GM18868 (cell line): ENCODE results near the gene ALDH1L1.

Source experiments
- ATAC-seq: cut with Tn5 transposase; IDR thresholded peaks from one replicate; pipeline ENCODE4 v1.9.1; 2021; ENCODE audit warnings: mild to moderate bottlenecking, moderate library complexity; ENCODE audit not compliant: unreplicated experiment

ALDH1L1 gene

DNA sequence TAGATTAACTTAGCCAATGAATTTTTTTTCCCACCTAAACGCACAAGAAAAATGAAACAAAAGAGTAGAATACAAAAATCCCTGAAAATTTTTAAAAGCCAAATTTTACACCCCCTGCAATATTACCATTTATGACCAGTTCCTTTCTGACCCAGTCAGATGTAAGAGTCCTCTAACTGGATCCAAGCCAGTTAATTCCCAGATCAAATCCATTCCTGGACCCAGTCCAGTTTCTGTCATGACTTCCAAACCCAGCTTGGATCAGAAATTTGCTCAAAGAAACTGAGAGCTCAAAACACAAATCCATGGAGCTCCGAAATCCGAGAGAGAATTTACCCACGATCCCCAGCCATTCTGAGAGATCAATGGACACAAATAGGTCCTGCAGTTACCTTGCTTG lies 17.0 kb upstream of the ALDH1L1 start:
- ATAC-seq, result no peak

DNA sequence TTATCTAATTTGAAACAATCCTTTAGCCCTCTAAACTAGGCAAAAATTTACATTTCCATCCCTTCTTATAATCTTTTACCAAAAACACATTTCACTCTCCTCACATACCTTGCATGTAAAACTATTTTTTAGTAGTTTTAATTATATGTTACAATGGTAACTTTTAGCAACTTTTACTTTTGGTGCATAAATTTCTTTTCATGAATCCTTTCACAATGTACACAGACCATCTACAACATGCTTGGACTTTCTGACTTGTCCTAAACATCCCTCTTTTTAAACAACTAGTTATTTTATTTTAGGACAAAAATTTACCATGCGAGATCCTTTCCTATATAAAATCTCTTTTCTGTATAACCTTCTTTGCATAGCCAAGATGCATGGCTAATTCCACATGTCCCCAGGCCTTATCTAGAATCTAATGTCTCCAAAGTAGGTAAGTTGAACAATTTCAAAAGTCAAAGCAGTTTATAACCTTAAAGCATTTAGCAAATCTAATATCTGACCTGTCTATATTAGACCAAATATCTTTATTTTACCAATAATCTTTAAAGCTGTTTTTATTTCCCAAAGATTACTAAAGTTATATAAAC lies 14.4 kb upstream of the ALDH1L1 start:
- no peak for ATAC-seq

DNA sequence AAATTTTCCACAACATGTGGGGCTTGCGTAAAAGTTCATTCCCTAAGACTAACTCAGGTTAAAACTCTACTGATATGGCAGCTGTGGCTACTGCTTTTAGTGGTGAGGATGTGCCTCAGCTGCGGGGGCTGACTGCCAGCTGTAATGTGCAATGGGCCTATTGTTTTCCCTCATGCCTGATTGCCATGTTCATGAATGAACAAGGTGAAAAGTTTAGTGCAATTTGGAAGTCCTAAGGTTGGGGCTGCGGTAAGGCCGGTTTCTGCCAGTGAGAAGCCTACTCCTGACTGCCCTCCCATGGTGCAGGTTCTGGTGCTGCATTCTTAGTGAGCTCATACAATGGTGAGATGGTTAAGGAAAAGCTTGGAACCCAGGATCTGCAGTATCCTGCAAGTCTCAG lies 10.9 kb upstream of the ALDH1L1 start:
- ATAC-seq, result no peak

DNA sequence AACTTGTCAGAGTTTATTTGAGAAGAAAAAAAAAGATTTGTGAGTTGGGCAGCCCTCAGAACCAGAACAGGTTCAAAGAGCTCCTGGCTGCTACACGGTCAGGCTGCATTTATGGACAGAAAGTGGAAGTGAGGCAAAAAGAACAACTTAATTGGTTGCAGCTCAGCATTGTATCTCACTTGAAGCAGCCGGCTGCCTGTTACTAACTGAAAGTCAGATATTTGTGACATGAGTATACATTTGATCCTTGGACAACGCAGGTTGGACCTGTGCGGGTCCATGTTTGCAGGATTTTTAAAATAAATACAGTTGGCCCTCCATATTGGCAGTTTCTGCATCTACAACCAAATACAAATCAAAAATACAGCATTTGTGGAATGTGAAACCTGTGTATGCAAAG lies 7.5 kb upstream of the ALDH1L1 start:
- ATAC-seq, result no peak

DNA sequence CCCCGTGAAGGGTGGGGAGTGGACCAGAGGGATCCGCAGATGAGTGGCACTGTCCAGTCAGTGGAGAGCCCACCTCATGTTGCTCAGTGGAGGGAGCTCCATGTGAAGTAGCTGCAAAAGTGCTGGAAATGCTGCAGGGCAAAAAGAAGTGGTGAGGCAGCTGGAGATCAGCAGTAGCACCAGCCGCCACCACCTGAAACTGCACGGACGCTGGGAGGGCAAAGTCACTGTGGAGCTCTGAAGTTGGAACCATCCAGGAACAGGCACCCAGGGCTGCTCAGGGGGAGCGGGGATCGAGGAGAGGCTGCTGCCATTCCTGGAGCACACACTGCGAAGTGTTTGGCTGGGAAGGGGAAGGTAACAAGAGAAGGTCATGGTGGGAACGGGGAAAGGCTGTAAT lies 6.4 kb upstream of the ALDH1L1 start:
- no peak for ATAC-seq

DNA sequence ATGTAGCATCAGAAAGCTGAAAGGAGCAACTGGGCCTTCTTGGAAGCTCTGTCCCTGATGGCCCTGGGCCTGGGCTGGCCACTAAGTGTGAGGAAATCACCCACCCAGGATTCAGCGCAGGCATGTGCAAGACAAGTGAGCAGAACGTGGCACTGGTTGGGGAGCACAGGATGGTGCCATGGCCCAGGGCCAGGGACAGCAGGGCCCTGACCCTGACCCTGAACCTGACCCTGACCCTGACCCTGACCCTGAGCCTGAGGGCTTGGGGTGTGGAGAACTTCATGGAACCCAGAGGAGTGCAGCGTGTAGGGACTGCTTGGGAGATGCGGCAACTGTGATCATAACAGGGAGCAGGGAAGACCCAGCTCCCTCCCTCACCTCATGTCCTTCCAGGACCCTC lies 5.9 kb upstream of the ALDH1L1 start:
- no peak for ATAC-seq

DNA sequence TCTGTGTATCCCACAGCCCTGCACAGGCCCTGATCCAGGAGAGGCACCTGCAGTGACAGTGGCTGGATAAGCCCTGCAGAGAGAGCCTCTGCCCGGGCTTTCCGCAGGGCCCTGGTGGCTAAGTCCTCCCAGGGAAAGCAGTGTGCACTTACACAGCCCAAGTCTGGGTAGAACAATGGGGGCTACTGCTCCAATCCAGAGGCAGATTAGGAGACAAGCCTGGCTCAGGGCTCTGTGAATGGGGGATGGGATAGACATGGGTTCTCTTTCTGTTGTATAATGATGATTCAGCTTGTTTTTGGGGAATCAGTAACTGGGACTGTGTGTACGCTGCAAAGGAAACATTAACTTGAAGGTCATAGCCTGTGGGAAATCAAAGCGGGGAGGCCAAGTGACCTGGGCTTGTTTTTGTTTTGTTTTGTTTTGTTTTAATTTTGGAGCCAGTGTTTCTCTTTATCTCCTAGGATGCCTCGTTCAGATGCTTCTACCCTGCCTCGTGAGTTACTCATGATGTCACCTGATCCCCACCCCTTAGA lies 4.1 kb upstream of the ALDH1L1 start:
- ATAC-seq, result no peak

DNA sequence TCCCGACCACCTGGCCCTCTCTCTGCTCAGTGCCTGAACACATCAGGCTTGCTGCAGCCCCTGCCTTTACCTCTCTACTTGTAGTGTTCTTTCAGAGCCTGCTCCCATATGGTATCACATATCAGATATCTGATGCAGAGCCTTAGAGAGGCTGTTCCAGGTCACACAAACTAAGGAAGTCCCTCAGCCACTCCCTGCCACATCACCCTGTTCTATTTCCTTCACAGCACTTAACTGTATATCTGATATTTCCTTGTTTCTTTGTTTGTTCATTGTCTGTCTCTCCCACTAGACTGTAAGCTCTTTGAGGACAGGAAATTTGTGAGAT lies 976 bp upstream of the ALDH1L1 start:
- ATAC-seq, result no peak

DNA sequence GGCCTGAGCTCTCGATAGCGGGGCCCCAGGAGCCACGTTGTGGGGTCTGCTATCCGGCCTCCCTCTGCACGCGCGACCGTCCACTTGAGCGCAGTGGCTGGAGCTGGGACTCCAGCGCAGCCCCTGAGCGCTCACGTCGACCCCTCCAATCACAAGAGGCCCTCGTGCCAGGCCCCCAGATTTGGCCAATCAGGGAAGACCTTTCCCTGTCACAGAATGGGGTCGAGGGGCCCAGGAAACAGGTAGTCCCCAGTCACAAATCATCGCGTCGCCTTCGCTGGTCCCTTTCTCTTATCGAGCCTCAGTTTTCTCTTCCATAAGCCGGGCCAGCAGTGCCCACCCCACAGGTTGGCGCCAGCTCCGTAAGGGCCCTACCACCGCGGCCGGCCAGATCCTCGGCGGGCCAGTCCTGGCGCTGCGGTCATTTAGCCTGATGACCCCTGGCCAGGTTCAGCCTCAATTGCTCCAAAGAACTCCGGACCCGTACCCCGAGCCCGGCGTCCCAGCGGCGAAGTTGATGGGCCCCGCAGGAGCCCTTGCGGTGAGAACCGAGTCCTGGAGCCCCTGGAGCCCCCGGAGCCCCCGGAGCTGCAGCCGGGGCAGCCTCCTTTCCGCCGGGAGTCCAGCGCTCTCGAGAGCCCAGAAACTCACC lies 435 bp downstream of the ALDH1L1 start:
- no peak for ATAC-seq

DNA sequence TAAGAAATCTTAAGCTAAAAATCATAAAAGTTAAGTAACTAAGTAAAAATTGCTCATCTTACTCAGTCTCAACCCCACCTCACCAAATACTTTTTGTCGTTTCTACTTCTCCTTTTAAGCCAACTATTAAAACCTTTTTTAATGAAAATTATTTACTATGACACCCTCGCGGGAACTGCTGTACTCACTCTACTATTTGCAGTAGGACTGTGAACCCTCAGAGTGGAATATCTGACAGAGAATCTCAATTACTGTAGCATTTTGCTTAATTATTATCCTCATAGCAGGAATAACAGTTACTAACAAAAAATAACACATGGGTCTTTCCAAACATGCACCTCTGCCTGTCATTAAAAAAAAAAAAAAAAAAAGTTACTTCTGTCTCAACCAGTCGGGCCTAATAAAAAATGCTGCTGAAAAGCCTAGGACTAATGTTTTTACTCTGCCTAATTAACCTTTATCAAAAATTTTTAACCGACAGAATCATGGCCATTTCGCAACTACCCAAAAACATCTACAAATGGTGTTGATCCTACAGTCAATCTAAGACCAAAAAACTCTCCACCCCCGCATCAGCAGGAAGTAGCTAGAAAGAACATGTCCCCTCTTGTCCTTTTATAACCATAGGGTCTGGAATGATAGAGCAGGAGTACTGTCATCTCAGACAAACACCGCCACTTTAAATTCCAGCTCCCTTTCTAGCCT lies 10.2 kb downstream of the ALDH1L1 start:
- no peak for ATAC-seq

DNA sequence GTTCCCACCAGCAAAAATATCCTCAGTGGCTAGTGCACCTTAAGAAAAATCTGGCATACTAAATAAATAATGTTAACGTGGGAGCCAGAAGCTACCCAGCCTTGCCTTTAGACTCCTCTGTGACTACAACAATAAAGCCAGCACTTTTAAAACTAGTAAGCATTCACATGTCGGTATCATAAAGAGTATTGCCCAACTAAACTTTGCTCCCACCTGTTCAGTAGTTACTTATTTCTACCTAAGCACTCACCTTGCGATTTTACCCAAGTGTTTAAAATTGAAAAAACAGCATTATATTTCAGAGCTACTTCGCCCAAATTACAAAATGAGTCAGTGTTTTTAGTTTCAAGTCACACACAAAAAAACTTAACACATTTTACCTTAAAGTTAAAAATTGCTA lies 12.8 kb downstream of the ALDH1L1 start:
- no peak for ATAC-seq

DNA sequence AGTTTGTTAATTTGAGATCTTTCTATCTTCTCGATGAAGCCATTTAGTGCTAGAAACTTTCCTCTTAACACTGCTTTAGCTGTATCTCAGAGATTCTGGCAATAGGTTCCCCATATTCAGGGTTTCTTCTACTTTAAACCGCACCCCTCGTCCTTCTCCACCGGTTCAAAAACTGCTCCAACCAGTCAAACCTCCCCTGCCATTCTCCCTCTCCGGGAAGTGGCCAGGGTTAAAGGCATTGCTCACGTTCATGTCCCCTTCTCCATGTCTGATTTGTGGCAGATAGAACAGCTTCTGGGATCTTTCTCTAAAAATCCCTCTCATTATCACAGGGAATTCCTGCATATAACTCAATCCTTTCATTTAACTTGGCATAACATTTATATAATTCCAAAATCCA lies 14.4 kb downstream of the ALDH1L1 start:
- ATAC-seq, result no peak

DNA sequence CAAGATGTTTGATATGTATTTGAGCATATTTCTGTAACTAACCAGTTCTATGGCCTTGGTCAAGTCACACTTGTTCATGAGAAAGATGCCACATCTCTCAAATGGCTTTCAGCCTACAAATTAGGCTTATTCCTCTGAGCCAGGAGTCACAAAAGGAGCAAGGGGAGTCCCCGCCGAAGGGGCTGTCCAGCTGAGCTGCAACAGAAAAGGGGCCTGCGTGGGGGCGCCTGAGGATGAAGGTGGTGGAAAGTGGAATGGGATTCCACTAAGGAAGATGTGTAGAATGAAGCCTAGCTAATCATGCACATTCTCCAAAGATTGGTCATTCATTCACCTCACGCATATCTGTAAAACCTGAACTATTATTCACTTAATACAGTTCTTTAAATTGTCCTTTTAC lies 19.1 kb downstream of the ALDH1L1 start:
- no peak for ATAC-seq

DNA sequence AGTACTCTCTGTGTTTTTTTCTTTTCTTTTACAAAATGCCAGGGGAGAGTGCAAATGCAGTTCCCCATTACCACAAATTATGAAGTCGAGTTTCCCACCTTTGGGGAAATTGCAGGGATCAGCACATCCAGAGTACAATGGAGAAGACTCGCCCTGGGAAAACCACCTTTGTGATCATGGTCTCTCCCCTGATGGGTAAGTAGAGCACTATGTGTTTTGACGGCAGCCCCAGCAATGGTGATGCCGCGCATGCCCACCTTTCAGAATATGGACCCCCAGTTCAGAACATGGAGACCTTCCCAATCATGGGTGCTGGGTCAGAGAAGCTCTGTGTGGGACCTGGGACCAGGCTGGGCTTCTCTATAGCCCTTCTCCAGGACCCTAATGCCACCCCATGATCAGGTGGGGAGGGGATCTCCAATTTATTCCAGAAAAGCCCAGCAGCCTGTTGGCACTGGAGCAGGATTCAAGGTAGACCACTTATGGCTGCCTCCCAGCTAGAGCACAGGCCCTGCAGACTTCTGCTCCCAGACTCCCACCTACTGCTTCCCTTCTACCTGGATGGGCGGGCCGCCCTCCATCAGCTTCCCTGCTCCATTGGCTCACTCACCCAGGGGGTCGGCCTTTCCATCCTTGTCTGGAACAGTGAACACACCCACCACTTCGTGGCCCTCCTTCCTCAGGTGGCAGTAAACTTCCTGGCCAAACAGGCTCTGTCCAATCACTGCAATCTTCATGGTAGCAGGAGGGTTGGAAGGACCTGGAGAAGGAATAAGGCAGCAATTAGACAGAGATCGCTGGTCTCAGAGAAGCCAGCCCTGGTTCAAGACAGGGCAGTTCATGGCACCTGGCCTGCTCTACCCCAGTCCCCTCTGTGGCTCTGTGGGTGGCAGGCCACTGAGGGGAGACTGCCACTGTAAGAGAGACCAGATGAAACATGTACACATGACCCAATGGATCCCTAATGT lies 19.9 kb downstream of the ALDH1L1 start:
- ATAC-seq, result no peak

DNA sequence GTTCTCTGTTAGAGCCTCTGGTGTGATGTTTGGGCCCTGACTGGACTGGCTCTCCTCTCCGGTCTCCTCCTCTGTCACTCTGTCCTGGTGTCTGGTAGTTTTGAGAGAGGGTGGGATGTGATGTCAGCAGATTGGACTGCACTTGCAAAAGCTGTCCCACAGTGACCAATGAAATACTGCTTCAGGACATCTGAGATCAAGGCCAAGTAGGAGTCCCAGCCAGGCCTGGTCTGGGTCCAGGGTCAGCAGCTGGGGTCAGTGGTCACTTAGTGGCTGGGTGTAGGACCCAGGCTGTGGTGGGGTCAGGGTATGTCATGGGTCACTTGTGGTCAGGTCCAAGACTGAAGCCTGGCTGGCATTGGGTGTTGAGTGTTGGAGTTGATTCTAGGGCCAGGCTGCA lies 20.9 kb downstream of the ALDH1L1 start:
- no peak for ATAC-seq

DNA sequence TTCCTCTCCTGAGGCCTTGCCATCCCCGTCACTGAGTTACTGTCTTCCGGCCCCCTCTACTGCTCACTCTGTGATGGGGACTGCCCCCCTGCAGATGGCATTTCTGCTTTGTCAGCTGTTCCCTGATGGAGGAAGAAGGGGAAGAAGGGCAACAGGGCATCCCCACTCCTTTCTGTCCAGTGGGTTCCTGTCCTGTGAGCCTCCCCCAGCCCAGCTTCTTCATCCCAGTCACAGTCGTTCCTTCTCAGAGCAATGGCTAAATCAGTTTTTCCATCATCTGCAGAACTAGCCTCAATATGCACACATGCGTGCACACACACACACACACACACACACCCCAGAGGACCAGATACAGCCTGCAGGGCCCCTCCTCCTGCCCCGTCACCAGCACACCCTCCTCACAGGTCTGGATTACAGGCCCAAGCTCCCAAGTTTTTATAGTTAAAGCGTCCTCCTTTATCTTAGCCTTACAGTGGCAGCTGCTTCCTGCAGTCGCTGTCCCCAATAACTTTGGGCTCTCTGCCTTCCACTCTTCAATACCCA lies 21.4 kb downstream of the ALDH1L1 start:
- ATAC-seq, result no peak

DNA sequence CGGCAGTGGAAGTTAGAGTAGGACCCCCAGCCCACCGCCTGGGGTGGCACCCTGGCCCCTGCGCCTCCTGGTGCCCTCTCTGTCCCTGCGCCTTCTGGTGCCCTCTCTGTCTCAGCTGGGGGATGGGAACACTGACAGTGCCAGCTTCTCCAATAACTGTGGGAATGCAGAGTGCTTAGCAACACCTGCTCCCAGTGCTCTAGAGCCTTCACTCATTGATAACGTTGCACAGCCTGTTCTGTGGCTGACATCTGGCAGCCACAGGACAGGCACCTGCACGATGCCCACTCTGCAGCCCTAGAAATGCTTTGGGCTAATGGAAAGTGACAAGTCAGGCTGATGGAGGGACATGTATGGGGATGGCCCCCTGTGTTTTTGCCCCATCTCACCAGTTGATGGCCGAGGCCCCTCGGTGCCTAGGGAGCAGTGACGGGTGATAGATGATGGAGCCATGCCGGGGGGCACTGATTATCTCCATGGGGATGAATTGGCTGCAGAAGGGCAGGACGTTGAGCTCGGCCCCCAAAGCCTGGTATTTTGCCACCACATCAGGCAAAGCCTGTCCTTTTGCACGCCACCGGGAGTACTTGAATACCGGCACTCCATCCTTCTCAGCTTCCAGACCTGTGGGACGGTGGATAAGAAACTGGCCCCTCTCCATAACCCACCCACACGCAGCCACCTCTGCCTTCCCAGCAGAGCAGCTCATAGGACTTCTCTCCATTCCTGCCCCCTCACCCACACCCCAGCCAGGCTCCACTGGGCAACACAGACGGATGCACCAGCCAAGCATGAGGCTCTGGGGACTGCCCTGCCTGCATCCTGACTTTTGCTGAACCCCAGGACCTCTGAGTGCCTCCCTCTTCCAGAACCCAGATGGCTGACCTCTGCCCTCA lies 22.1 kb downstream of the ALDH1L1 start:
- no peak for ATAC-seq

DNA sequence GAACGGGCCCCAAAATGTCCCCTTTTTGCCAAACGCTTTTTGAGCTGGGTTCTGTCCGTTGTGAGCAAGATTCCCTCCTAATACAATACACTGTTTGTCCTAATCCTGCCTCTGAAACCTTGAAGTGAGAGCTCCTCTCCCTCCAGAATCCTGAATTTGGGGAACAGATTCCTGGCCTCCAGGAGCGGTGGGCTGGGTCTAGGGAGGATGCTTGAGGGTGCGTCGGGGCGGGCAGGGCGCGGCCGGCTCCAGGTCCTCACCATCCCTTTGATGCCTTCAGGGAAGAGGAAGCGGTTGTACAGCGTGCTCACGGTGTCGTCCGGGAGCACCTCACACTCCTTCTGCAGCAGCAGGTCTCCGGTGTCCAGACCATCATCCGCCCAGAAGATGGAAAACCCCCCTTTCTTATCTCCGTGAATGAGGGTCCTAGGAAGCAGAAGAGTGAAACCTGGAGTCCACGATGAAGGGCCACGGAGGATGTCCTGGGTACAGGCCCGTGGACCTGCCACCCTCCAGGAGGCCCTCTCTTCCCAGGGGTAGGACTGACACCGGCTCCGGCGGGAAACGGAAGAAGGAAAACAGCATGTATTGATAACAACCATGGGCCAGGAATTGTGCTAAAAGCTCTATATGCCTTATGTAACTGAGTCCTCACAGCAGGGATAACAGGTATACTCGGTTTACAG lies 23.2 kb downstream of the ALDH1L1 start:
- ATAC-seq, result no peak

DNA sequence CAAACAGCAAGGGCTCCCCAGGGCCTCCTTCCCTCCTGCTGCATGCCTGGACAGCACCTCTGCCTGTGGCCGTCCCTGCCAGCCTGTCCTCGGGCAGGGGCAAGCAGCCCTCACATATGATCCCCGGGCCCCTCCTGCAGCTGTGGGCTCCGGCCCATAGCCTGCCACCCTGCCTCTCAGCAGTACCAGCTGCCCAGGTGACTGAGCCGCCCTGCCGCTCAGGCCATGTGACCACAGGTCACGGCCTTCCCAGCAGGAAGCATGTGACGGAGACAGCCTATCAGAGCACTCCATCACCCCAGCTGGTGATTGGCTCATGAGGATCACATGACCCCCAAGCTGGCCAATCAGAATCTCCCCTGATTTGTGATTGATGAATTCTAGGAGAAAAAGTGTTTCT lies 23.9 kb downstream of the ALDH1L1 start:
- ATAC-seq, result no peak
